AG04449 (cell line): ENCODE measurements around the gene KSR2.

Experiments used
- CTCF ChIA-PET: fragments of 350-600 bp; formaldehyde crosslinking; extraction: SDS; loops from one replicate; lab custom pipeline; 2021; ENCODE audit warnings: antibody characterized with exemption; lab: Yijun Ruan, JAX
- POLR2A ChIA-PET: fragments of 400-600, 350-600 bp; formaldehyde crosslinking; extraction: SDS; loops from one replicate; lab custom pipeline; 2020; ENCODE audit warnings: antibody characterized with exemption, inconsistent platforms; lab: Yijun Ruan, JAX
- DNase-seq: peaks from one replicate; pipeline ENCODE4 v3.0.0-alpha.2; 2010; ENCODE audit warnings: low read depth, low spot score
- H3K4me3 ChIP-seq: 2 replicates; pipeline ENCODE4 v1.5.1; 2011; ENCODE audit warnings: low read depth, mild to moderate bottlenecking, control low read depth, low read length
- CTCF ChIP-seq: IDR thresholded peaks from one replicate; pipeline ENCODE4 v1.5.1; 2011; ENCODE audit warnings: mild to moderate bottlenecking, moderate library complexity, low read length, control low read depth, inconsistent platforms; ENCODE audit not compliant: insufficient read depth; ENCODE audit errors: missing control alignments

The KSR2 gene

GRCh38 chr12:117664169-117664568 is 304.6 kb downstream of the KSR2 start:
- POLR2A ChIA-PET, result no interaction called here
- H3K4me3 ChIP-seq, result no peak overlapping the region
- no peak for DNase-seq
- TF ChIP-seq CTCF, result no peak
- CTCF ChIA-PET, result interaction anchor here (1.1 to 1.5 kb wide), 2 partner anchors 173 to 297 kb away, joined by 4 to 5 read pairs; no protein-coding TSS in a partner anchor

- H3K4me3 ChIP-seq, result no peak overlapping the region
- ChIA-PET CTCF (interaction anchor here (0.6 to 2.0 kb wide), 6 partner anchors 8 to 296 kb away, joined by 4 to 10 read pairs (median 4); no protein-coding TSS in a partner anchor), POLR2A (interaction anchor here (0.9 kb wide), 1 partner anchor 23 kb away, joined by 4 read pairs; no protein-coding TSS in a partner anchor)
- no peak for TF ChIP-seq CTCF
- no peak for DNase-seq
Observed at GRCh38 chr12:117662620-117663395, 306.0 kb downstream of the KSR2 start.

- CTCF ChIA-PET, result interaction anchor here (0.6 to 2.0 kb wide), 7 partner anchors 8 to 294 kb away, joined by 3 to 10 read pairs (median 4); no protein-coding TSS in a partner anchor
- no peak for TF ChIP-seq CTCF
- no peak overlapping the region for H3K4me3 ChIP-seq
- DNase-seq, result no peak
- POLR2A ChIA-PET, result interaction anchor here (0.9 kb wide), 1 partner anchor 23 kb away, joined by 4 read pairs; no protein-coding TSS in a partner anchor
Observed at GRCh38 chr12:117662220-117662619, 306.6 kb downstream of the KSR2 start.

GRCh38 chr12:117661471-117661870 is 307.3 kb downstream of the KSR2 start:
- ChIA-PET CTCF (interaction anchor here (1.0 to 2.0 kb wide), 6 partner anchors 8 to 293 kb away, joined by 3 to 10 read pairs (median 4); no protein-coding TSS in a partner anchor), POLR2A (no interaction called here)
- DNase-seq, result no peak
- TF ChIP-seq CTCF, result no peak
- H3K4me3 ChIP-seq, result no peak overlapping the region

- H3K4me3 ChIP-seq, result no peak overlapping the region
- ChIA-PET POLR2A (no interaction called here), CTCF (interaction anchor here (1.0 to 2.0 kb wide), 4 partner anchors 9 to 176 kb away, joined by 3 to 10 read pairs (median 6); no protein-coding TSS in a partner anchor)
- TF ChIP-seq CTCF, result no peak
- DNase-seq, result no peak
Observed at GRCh38 chr12:117660896-117661295, 307.9 kb downstream of the KSR2 start.

GRCh38 chr12:117658226-117658625 is 310.6 kb downstream of the KSR2 start:
- ChIA-PET POLR2A (no interaction called here), CTCF (no interaction called here)
- no peak overlapping the region for H3K4me3 ChIP-seq
- no peak for DNase-seq
- no peak for TF ChIP-seq CTCF
